ENCODE measurements around the gene STAM.

The STAM gene

DNA sequence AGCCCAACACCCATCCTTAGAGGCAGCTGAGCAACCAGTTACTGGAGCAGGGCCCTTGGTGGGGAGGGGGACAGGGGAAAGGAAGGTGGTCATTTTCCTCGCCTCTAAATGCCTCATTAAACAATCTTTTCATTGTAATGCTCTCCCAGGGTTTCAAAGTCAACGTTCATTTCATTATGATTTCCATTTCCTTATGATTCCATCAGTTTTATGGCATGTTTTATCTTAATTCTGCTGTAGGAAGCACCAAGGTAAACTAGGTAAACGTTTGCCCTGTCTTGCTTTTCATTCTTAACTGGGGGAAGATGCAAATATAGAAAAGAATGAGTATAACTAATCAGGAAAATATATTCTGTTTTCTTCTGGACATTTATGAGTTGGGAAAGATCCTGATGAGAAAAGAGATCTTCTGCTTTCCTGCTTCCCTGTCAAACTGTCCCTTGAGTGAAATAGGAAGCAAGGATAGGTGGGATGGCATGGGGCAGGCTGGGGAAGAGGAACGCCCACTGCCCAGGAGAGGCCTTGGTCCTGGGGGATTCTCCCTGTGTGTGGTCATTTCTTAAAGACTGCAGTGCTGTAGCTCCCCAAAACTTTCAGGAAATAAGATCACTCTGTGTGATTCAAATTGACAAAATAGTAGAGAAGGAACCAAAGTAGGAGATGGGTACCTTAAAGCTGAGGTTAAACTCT is 87.5 kb downstream of the STAM start:
- no peak for DNase-seq (ENCODE audit: low read depth)

DNA sequence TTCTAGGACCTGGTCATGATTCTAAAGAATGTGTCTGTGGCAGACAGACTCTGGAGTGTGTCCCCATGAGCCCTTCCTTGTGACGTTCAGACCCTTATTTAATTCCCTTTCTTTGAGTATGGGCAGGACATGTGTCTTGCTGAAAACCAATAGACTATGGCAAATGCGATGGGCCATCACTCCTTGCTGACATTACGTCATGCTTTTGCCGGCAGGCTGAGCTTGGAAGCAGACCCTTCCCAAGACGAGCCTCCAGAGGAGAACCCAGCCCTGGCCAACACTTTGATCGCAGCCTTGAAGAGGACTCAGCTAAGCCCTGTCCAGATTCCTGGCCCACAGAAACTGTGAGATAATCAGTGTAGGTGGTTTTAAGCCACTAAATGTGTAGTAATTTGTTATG is 89.7 kb downstream of the STAM start:
- DNase-seq (ENCODE audit: low read depth), result no peak

DNA sequence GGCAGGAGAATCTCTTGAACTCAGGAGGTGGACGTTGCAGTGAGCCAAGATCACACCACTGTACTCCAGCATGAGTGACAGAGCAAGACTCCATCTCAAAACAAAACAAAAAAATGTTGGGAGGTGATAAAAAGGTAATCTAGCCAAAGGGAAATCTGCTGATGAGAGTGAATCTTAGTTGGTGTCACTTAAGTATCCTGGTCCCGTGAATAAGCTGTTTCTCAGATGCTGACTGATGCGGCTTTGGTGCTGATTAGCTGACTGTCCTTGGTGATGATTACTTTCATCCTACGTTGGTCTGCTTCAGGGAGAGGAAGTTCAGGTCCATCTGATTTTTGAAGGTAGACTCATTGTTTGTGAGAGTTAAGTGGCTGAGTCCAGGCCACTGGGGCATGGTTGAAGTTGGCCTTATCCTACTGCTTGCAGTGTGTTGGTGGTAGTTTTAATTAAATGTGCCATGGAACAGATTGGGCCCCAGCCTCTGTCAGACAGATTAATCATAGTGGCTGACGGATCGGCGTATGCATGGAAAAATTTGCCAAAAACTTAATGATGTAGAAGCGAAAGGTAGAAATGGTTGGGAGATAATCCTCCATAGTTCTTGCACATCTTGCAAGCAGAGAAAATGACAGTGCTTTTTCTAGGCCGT is 90.6 kb downstream of the STAM start:
- DNase-seq (ENCODE audit: low read depth), result no peak

DNA sequence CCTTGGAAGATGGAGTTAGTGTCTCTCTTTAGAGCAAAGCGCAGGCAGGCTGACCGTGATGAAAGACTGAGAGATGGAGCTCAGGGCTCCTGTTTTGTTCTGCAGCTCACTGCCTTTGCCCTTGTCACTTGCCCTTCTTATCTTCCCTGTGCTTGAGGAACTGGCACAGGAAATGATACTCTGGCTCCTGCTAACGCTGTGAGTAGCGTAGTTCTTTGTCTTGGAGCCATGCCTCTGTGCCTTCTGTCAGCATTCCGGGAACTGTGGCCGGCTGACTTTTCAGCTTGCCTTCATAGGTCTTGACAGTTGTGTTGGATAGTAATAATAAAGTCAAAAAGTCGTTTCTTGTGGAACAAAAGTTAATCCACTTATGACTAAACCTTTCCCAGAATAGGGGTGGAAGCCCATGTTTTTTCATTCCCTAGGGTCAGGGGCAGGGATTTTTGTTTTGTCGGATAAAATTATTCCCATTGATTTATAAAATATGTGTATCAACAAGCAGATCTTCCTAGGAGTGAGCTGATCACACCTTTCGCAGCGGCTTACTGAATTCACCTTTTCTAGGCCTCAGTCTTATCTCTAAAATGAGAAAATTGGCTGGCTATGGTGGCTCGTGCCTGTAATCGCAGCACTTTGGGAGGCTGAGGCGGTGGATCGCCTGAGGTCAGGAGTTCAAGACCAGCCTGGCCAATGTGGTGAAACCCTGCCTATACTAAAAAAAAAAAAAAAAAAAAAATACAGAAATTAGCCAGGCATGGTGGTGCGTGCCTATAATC is 91.4 kb downstream of the STAM start:
- DNase-seq (ENCODE audit: low read depth), result no peak

DNA sequence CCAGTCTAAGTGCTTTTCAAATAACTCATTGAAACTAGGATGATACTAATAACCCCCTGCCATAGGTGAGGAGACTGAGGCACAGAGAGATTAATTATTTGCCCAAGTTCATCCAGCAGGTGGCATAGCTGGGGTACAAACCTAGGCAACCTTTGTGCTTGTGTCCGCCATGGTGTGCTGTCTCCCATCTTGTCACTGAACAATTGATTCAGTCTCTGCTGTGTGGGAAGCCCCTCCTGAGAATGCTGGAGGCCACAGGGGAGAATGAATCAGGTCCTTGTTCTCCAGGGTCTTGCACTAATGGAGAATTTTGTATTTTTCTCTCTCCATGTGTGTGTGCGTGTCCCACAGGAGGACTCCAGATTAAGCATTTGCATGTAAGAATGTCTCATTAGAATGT is 92.3 kb downstream of the STAM start:
- DNase-seq (ENCODE audit: low read depth), result no peak

DNA sequence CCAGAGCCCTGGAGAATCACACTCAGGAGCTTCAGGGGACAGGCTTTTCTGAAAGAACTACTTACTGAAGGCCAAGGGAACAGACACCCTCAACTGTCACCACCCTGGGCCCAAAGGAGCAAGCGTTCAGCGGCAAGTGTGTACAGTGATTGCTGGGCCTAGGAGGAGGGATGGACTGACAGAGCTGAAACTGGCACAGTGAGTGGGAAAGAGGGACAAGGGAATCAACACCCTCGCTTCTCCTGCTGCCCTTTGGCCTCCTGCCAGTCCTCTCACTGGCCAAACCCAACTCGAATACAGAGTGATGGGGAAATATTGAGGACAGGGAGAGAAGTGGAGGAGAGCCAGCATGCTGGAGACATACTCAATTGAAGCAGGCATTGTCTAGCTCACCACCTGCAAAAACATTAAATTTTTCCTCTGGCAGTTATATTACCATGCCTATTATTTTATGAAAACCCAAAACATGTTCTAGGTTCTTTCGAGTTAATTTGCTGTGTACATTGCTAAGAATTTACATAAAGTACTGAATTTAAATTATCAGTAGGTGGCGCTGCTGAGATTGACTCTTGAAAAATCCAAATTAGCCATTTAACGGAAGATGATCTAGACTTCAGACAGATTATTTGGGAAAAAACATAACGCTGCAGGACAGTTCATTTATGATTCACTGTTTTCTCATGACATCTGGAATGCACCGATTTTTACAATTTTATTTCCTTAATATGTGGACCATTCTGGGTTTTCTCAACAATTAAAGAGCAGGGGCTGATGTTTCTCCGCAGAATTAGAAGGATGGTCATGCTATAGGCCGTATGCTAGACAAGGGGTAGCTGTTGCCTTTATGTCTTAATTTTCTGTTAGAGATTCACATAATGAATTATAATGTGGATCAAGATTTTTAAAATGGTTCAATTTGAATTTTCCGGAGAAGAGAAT is 93.3 kb downstream of the STAM start:
- no peak for DNase-seq (ENCODE audit: low read depth)

DNA sequence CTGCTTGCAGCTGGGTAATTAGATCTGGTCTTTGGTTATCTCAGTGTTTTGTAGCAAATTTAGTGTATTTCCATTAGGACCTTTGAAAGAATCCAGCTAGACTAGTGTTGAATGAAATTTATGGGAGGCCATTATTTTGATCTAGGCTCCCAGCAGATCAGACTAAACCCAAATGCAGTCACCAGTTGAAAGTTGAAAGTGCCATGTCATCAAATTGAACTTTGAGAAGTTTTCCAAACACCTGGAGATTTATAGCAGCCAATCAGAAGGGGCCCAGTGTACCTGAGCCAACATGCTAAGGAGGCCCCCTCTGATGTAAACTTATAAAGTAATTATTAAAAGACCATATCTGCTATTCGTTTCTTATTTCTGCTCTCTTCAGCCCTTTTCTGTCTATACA is 96.7 kb downstream of the STAM start:
- DNase-seq (ENCODE audit: low read depth), result no peak

DNA sequence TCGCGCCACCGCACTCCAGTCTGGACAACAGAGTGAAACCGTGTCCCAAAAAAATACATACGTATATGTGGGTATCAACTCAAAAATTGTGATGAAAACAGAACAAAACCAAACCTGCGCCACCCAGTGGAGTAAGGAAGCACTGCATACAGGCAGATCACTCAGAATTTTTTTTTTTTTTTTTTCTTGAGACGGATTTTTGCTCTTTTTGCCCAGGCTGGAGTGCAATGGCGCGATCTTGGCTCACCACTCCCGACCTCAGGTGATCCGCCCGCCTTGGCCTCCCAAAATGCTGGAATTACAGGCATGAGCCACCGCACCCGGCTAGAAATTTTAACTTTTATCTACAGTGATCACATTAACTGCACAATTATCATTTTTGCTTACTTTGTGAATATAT is 99.0 kb downstream of the STAM start:
- peak; percentile 55 for DNase-seq (ENCODE audit: low read depth)

DNA sequence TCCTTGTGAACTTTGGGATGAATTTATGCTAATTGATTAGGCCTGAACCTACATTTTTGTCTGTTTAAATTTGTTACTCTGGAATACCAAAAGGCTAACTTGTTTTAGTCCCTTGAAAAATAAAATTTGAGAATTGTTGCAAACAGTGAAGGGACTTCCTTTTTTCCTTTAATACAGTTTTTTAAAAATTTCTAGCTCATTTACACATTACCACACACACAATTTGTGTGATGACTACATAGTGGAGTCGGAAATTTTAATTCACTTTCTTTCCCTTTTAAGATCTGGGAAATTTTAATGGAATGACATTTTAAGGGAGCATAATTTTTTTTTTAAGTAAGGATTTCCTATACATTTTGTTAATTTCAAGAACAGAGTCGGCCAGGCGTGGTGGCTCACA is 99.5 kb downstream of the STAM start:
- DNase-seq (ENCODE audit: low read depth), result no peak

DNA sequence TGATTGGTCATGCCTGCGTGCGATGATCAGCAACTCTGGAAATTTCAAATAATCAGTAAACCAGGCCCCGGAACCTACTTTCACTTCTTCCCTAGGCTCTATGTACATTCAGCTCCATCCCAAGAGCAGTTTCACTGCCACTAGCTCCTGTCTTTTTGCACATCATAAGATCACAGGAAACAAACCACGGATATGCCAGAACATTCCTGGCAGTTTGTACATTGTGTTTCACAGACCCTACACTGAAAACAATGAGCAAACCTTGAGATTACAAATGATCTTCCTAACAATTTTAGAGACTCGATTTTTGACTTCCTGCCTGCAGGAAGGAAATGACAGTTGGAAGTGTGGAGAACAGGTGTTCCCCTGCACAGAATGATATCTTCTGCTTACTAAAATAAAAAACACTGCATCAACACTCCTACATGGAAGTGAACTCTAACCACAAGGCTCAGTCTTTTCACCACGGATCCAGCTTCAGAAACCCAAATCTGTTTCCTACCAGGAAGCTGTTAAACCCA is 100.5 kb downstream of the STAM start:
- DNase-seq (ENCODE audit: low read depth), result no peak

DNA sequence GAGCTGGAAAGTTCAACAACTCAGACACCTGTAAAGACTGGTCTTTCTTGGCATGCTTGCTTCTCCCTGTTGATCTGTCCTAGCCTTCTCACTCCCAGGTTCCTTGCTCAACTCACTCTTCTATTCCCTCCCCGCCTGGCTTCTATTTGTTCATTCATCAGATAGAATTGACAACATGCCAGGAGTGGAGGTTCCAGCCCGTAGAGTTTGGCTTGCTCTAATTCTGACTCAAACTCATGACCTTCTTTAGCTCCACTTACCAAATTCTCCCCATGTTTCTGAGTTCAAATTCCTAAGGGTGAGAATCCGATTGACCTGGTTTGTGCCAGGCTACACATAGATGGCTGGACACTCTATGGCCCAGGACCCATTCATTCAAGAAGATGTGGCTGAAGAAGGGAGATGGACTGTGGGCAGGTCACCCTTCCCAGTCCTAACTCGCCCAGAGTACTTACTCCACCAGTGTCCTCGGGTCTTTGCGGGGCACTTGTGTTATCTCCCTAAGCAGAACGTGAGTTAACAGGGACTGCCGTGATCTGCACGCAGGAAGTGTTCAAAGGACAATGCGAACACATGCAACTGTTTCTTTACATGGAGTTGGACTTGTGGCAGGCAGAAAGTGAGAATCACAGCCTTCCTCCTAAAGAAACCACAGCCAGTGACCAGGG is 104.1 kb downstream of the STAM start:
- DNase-seq (ENCODE audit: low read depth), result no peak

DNA sequence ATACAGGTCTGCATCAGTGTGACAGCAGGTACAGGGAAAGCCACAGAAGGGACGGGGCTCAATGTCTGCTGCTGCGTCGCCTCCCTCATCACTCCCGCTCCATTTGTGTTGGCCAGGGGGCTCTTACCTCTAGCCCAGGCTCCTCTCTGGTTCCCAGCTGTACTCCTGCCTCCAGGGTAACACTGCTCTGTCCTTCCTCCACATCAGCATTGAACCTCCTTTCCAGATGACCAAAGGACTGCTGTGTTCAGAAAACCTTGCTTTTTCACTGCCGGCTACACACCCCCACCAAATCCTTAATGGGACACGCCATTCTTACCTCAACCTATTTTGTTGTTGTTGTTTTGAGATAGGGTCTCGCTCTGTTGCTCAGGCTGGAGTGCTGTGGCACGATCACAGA is 105.9 kb downstream of the STAM start:
- no peak for DNase-seq (ENCODE audit: low read depth)

DNA sequence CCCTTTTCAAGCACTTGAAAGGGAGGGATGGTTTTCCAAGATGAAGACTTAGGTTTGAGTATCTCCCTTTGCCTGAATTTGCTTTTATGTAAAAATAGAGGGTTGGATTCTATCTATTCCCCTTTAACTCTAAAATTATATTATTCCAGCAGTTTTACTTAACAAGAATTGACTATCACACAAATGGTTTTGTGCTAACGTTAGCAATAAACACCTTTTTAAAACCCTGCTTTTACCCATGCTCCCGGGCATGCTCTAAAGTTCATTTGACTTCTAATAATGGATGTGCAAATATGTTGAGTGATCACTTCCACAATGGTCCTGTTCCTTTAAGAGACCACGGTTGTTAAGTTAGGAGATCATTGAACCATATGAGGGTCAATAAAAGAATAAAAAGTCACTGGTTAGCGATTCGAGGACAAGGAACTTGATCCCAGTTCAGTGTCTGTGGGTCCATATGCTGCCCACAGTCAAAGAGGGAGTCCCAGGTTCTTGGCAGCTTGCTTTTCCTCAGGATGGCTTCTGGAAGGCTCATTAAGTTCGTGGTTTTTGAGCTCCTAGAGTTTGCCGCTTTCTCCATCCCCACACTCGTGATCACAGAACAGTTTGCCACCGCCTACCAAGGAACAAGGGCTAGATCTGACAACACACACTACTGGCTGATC is 108.0 kb downstream of the STAM start, which contains the start of gene TMEM236:
Gene TMEM236, plus strand, starts transcription at position 421 of the 665 bp plus-strand sequence. Its CDS starts 95 bp downstream, at position 516.
- no peak for DNase-seq (ENCODE audit: low read depth)

DNA sequence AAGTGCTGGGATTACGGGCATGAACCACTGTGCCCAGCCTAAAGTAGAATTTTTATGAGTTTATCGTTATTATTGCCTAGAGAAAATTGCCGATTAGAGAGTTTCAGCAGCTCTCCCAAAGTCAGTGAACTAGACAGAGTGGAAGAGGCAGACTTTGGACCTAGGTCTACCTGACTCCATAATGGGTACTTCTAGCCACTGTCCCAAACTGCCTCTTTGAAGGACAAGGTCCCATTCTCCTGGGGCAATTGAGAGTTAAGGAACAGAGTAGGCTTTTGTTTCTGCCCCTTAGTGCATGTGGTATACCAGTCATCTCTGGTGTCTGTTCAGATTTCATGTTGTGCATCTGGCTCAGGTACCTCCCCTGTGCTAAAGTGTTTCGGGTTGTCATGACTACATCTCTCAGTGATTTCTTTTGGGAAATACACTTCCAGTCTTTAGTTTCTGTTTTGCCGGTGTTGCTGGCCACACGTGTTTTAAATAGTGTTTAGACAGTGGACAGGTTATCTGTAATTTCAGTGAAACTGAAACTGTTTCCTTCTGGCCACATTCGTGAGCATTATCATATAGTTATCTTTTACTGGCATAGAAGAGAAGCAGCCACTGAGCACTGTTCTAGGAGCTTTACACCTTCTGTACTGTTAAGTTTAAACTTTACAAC is 112.7 kb downstream of the STAM start:
- no peak for DNase-seq (ENCODE audit: low read depth)

DNA sequence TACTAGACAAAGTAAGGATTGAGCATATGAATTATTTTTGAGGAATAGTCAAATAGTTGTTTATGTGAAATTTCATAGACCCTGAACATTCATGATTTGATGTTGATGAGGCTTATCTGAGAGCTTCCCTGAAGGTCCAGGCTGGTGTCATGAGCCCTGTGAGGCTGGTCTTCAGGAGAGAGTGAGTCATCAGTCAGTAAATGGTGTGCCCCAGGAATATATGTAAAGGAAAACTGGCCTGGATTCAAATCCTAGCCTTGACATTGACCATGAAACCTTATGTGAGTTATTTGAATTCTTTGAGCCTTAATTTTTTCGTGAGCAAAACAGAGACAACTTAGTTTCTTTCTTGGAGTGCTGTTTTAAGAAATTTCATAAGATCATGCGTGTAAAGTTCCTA is 114.2 kb downstream of the STAM start:
- DNase-seq (ENCODE audit: low read depth), result no peak

DNA sequence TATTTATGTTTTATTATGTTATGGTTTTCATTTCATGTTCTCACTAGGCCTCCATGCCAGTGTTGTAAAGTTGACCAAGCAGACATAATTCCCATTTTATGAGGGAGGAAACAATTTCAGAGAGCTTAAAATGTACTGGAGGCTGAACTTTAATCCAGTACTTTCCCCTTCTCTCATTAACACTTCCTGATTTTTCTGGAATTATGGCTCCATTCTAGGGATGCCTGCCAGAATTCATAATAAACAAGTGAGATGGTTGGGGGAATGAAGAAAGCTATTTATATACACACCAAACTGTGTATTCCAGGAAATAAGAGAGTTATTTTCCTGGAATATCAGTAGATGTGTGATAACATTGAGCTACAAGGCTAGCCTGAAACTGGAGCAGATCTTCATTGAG is 114.9 kb downstream of the STAM start:
- no peak for DNase-seq (ENCODE audit: low read depth)

DNA sequence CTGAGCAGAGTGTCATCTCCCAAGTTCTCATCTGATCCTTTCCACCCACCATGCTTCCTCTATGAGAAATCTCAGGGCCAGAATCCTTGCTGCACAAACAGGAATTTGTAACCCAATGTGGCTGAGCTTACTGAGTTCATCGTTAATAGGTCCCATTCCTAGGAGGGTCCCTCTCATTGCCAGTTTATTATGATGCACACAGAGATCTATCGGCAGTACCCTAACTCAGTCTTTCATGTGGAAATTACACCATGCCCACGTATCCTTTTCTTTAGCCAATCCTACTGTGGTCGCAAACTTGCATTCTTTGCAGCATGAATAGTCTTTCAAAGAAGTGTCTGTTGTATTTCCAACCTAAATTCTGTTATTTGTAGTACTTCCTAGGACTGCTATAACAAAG is 120.2 kb downstream of the STAM start:
- no peak for DNase-seq (ENCODE audit: low read depth)

DNA sequence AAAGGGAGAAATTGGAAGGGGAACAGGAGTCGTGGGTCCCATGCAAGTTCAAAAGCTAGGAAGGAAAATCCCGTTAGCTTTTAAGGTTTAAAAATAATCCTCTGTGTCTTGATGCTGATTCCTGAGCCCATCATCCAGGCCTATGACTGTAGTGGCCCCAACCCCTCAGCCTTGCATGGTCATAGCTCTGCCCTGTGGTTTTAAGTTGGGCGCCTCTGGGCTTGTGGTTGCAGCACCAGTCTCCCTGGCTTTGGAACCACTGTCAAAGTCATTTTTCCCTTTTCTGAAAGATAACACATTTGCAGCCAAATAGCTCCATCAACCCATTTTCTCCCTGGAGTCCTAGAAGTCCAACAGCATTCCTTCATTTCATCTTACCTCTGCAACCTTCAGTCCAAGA is 121.7 kb downstream of the STAM start:
- DNase-seq (ENCODE audit: low read depth), result no peak
